Measurements from ENCODE around the gene PEX12. TPM values are rescaled to one million over a fixed set of nuclear protein-coding genes. Genes with fewer than 3 reads are reported as not detected.
"Not testable (repeated sequence)": the region's sequence is repeated elsewhere in the genome, so short reads cannot be mapped to it uniquely, and the experiment has no call there.

The PEX12 gene
- 7.7 and 9.3 TPM in 2 replicates for total RNA-seq (2014; rRNA removed; shearing (Covaris generic))

DNA sequence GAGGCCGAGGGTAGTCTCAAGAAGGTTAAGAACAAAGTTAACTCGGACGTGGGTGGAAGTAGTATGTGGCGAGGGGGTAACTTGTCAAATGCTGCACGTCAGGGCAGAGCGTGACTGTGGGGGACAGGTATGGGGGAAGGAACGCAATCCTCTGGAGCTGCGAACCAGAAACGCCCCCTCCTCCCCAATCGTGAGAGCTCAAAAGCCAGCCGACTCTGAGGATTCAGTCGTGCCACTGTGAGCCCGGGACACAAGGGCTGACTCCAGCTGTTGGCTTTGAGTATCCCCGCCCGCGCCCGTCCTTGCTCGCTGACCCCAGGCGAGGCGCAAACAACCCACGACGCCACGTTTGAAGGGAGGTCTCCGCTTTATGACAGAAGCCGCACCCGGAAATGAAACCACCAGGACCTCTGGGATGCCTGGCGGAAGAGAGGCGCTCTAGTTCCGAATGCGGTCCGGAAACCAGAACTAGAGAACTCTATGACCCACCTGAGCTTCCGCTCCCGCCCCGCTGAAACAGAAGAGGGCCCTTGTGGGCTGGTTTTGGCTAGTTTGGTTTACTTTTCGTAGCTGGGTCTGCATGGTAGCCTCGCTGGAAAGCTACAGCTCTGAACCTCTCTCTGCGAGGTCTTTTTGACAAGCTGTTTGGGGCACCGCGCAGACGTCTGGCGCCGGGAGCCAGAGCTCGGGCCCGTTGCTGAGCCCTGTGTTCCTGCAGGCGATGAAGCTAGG lies at the start of gene PEX12:
Gene PEX12 (minus strand): TSS at position 375 of the 732 bp plus-strand sequence. CDS start 550 bp downstream, outside the sequence.
- peak; percentile 87 for DNase-seq (ENCODE audit: low read depth)

DNA sequence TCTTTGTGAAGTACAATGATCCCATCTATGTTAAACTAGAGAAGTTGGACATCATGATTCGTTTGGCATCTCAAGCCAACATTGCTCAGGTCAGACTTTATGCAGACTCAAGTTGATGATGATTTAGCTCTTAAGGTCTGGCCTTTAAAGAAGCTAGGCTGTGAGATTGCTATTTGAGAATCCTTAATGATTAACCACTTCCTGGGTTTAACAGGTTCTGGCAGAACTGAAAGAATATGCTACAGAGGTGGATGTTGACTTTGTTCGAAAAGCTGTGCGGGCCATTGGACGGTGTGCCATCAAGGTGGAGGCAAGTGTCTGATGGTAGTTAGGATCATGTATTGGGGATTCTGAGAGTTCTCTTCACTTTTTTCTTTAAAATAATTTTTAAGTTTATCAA lies 49.0 kb upstream of the PEX12 start:
- DNase-seq (ENCODE audit: low read depth) = no peak

DNA sequence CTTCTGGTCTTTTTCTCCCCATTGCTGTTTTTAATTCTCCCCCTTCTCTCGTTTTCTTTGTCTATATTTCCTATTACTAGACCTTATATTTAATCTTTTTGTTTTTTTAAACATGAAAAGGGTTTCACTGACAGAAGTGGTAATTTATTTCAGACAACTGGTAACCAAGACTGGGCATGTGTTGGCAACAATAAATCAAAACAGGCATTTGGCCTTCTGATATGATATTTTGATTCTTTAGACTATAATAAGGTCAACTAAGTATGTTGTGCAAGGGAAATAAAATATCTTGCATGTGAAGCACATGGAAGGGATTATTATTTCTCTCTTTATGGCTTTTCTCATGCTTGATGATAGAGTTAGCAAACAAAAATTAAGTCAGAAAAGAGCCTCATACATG lies 43.4 kb upstream of the PEX12 start:
- DNase-seq (ENCODE audit: low read depth) = no peak

DNA sequence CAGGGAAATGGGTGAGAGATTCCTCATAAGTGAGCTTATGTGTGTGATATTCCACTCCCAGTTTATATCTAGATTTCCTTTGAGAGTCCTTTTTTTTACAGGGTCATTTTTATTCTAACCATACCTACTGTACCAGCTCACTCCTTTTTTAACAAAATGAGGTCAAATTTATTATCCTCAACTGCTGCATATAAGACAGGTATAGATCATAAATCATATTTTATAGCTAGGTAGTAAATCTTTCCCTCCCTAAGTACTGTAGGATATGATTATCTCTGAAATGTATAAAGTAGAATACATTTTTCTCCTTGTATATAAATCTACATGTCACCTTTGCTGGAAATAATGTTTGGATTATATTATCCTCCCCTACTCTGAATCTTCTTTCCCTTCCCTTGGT lies 40.3 kb upstream of the PEX12 start:
- DNase-seq (ENCODE audit: low read depth) = no peak

DNA sequence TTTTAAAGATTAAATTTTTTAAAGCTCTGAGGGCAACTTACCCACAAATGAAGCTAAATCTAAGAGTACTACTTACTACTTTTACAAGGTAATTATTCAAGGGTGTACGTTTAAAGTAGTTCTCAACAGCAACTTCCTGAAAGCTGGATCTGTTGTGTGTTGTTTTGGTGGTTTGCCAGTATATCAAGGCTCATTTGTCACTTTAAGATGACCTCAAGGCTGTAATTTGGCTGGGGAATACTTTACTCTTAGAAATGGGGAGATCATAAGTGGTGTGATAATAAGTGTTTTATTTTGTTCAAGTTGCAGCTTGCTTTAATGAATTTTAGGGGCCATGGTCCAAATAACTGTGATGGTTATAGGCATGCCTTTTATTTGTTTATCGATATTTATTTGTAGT lies 39.1 kb upstream of the PEX12 start:
- no peak for DNase-seq (ENCODE audit: low read depth)

DNA sequence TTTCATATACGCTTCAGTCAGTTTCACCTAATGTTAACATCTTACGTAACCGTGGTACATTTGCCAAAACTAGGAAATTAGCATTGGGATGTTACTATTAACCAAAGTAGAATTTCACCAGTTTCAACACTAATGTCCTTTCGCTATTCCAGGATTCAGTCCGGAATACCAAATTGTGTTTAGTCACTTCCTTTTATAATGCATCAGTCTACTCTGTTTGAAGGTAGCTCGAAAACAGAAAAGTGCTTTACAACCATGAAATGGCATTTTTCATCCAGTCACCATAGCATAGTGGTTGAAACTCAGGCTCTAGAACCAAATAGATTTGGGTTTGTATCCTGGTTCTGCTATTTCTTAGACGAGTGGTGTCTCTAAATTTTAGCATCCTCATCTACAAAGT lies 38.2 kb upstream of the PEX12 start:
- no peak for DNase-seq (ENCODE audit: low read depth)

DNA sequence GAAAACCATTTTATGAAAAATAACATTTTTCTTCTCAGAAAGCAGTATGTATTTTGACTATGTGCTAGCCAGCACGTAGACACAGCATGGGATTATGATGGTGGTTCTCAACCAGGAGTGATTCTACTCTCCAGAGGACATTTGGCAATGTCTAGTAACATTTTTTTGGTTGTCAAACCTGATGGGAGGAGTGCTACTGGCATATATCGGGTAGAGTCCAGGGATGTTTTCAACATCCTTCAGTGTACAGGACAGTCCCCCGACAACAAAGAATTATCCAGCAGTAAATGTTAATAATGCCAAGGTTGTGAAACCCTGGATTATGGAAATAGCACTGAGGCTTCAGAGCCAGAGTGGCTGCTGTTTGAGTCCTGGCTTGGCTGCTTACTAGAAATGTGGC lies 36.4 kb upstream of the PEX12 start:
- DNase-seq (ENCODE audit: low read depth) = no peak

DNA sequence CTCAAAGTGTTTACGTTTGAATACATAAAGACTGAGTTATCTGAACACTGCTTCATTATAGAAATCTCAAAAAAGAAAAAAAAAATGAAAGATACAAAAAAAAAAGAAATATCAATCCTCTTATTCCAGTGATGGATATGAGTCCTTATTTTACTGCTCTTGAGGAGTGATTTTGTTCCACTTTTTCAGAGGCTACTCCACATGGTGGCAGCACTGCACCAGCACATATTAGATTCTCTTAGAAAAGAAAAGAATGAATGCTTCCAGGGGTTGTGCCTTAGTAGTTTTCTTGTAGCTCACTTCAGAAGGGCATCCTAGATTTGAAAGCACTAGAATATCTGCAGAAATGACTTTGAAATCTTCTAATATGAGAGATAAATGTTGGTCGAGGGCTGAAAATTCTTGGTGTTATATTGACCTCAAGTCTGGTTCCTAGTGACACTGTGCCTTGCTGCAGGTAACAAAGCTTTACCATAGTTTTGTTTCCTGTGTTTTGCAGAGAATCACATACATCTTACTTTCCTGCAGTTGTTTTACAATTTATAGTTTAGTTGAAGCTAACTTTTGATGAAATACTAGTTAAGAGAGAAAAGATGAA lies 34.7 kb upstream of the PEX12 start:
- DNase-seq (ENCODE audit: low read depth) = peak; percentile 41

DNA sequence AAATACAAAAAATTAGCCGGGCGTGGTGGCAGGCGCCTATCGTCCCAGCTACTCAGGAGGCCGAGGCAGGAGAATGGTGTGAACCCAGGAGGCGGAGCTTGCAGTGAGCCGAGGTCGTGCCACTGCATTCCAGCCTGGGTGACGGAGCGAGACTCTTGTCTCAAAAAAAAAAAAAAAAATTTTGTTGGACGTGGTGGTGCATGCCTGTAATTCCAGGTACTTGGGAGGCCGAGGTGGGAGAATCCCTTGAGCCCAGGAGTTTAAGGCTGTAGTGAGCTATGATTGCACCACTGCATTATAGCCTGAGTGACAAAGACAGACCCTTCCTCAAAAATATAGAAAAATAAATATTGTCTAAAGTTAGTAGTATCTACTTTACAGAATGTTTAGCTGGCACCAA lies 32.4 kb upstream of the PEX12 start:
- not testable (repeated sequence) for DNase-seq (ENCODE audit: low read depth)

DNA sequence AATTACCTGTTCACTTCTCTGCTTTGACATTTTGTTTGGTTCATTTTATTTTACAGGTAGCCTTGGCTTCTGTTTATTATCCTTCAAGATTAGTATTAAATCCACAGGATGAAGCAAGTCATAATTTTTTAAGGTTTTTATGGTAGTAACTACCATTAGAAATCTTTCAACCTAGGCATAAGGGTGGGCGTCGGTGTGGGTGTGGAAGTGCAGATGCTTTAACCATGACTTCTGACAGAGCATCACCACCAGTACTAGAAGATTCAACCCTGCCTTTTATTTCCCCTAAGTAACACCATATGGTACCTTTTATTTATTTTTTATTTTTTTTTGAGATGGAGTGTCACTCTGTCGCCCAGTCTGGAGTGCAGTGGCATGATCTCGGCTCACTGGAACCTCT lies 31.5 kb upstream of the PEX12 start:
- no peak for DNase-seq (ENCODE audit: low read depth)

DNA sequence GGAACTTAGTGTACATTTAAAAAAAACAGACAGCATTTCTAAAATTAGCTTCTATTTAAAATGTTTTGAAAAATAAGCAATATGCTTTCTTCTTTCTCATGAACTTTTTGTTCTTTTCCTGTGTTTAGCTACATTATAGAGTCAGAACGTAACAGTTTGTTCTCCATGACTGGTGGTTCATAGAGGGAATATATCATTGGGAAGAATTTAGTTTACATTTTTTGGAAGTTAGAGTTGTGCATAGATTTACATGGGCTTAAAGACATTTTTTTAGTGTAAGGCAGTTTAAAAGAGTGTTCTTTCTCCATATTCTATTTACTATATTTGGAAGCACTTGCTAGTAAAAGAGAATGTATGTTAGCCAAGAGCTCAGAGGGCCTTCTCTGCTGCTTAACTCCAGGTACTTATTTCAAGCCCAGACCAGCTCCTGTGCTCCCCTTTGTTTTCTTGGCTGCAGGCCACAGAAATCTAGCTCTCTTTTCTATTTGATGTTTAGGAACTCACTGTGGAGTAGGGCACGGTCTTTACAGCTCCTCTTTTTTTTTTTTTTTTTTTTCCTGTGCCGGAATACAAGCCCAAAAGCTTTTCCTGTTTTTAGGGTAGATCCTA lies 29.0 kb upstream of the PEX12 start:
- DNase-seq (ENCODE audit: low read depth) = no peak

DNA sequence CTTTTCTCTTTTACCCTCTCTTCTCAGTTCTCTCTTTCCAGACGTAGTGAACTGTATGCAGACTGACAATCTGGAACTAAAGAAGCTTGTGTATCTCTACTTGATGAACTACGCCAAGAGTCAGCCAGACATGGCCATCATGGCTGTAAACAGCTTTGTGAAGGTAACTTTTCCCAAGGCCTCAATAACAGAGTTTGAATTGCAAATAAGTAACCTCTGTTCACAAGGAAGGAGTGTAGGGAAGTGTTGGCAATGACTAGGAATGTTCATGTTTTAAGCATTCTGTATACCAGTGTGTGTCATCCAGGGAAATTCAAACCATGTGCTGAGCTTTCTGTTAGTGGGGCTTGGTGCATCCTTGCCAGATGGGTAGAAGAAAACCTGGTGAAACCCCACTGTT lies 27.3 kb upstream of the PEX12 start:
- DNase-seq (ENCODE audit: low read depth) = no peak

DNA sequence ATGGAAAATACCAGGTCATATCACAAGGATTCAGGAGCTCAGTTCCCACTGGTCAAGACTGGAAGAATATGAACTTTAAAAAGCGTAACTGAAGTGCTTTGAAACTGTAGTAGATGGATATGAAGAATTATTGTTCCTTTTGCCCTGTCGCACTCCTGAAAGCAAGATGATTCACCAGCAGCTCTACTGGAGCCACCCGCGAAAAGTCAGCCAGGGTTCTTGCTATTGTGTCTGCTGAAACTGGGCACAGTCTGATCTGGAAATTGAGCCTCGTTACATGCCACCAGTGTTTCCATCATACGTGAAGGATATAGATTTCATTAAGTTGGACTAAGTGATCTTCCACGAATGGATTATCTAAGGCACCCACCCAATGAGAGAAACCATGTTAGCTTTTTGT lies 25.3 kb upstream of the PEX12 start:
- DNase-seq (ENCODE audit: low read depth) = no peak

DNA sequence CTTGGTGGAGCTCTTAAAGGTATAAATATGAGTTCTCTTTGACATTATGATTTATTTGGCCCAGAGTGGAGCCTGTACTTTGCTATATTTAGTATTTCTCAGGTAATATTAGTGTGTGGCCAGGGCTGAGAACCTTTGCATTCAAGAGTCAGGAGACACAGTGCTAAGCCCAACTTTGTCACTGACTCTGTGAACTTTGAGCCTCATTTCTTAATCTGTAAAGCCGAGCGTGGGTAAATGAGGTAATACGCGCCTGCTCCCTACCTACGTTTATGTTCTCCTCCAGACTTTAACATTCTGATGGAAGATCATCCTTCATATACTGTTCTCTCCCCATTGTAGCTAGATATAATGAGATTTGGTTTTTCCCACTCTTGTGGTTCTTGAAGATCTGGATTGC lies 19.2 kb upstream of the PEX12 start:
- DNase-seq (ENCODE audit: low read depth) = no peak

DNA sequence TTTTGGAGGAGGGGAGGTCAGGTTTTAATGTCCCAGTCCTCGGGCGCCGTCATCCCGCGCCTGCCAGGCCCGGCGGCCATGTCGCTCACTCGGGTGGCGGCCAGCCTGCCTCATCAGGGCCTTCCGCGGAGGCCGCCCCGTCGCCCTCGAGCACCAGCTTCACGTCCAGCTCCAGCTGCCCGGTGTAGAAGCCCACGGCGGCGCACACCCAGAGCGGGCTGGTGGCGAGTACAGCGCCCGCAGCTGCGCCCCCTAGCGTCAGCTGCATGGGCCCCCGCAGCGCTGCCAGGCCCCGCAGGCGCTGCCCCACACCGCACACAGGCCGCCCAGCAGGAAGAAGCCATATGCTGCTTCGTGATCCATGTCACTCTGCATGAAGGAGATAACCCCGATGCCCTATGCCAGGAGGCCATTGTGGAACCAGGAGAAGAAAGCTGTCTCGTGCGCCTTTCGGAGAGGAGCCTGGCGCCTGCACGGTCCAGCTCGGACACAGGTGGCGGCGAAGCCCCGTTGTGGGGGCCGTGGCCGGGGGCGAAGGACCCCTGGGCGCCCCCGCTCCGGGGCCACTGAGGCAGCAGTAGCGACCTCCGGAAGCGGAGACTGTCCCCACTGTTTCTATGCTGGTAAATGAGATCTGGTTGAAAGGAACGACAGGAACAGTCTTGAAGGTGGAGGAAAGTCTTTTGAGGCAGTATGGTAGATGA lies 18.3 kb upstream of the PEX12 start:
- no peak for DNase-seq (ENCODE audit: low read depth)

DNA sequence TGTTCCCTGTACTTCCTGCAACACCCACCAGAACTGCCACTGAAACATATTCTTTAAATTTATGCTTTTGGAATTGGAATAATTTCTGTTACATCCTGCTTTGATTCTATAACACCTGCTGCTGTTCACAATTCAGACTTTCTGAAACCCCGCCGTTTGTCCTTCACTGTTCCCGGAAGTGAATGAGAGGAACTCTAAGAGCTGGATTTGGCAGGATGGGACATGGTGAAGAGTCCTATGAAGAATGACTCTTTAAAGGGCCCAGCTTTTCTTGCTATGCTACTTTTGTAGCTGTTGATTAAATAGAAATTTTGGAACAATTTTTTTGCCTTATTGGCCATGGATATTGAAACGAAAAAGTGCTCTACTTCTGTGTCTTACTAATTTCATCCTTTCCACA lies 17.7 kb upstream of the PEX12 start:
- no peak for DNase-seq (ENCODE audit: low read depth)

DNA sequence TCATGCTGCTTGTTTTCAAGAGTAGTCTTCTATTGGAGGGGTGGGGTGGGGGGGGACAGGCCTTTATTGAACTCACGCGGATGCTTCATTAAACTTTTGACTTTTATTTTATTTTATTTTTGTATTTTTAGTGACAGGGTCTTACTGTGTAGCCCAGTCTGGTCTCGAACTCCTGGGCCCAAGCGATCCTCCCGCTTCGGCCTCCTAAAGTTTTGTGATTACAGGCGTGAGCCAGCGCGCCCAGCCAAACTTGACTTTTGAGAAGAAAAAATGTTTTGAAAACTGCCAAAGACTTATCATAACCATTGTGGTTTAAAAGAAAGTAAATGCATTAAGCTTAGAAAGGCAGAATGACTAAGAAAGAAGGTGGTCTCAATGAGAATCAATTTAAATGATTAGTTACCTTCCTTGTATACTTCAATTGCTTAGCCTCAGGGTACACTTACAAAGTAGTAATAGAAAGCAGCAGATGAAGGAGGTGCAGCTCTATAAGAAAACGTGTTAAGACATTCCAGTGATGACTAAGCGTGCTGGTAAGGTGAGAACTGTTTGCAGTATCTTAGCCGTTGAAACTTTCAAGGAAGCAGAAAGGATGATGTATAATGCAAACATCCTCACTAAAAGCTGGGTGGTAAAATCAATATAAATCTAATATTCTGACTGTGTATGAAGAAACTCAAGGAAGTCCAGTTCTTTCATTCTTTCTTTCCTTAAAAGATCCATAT lies 10.0 kb upstream of the PEX12 start:
- DNase-seq (ENCODE audit: low read depth) = peak; percentile 37

DNA sequence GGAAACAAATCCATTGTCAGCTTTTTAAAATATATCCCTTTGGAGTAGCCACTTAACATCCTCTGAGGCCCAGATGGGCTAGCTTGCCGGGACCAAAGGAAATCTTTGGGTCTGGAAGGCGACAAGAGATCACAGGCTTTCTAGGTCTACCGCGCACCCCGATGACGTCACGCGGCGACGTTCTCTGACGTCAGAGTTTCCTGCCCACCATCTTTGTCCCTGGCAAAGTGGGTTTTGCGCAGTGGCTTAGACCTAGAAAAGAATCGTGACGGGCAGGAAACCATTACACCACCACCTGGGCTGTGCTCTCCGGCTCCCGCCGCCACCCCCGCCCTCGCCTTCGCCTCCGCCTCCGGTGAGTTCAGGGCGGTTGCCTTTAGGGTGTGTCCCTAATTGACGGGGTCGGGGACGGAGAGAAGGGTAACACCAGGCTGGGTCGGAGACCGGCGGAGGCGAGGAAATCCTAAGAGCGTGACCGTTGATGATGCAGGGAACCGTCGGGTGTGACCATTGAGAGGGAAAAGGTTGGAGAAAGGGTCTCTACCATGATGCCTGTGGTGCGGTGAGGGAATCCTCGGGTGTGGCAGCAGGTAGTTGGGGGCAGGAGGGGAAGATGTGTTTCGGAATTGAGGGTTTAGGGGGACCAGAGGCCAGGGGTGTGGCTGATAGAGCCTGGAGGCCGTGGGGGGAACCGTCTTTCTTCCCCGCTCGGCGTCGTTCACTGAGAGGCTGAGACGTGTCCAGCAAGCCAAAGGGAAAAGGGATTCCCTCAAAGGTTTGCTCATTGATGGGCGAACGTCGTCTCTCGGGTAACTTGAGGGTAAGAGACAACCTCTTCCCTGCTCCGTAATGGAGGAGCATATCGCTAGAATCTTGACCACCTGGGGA lies 8.9 kb upstream of the PEX12 start, which contains the start of gene AP2B1:
Gene AP2B1 (plus strand): TSS at position 249 of the 888 bp plus-strand sequence. CDS start 6,709 bp downstream, outside the sequence.
- DNase-seq (ENCODE audit: low read depth) = peak; percentile 90

DNA sequence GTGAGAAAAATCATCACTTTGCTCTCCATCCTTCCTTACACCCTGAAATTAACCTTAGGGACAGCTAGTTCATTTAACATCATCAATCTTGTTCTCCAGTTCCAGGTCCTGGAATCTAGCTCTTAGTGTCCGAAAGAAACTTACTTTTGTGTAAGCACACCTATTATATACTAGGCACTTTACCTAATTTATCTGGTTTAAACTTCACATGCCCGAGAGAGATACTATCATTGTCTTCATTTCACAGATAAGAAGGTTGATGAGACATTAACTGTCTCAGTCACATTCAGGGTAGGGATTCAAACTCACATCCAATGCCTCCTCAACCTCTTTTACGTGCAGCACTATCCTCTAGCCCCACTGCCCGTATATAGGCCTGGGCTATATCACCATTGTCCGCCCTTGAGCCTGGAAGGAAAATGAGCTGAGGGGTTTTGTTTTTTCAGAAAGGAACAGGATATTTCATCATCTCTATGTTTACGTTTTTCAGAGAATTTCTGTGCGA lies 8.2 kb upstream of the PEX12 start:
- DNase-seq (ENCODE audit: low read depth) = no peak

DNA sequence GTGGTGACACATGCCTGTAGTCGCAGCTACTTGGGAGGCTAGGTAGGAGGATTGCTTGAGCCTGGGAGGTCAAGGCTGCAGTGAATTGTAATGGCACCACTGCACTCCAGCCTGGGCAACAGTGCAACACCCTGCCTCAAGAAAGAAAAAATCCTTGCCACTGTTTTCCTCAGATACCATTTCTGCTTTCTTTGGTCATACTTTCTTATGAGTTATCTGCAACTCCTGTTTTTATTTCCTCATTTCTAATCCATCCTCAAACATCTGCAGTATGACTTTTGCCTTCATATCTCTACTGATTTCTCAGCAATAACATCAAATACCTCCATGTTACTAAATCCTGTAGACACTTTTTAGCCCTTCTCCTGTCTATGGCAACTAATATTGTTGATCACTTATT lies 5.7 kb upstream of the PEX12 start:
- no peak for DNase-seq (ENCODE audit: low read depth)

Measured in RPMI7951 (cell line).